HG03159 (cell line): ENCODE data around the gene ADAM19.

Experiments used
- ATAC-seq: cut with Tn5 transposase; IDR thresholded peaks from one replicate; pipeline ENCODE4 v1.9.1; 2021; ENCODE audit warnings: mild to moderate bottlenecking, moderate library complexity; ENCODE audit not compliant: unreplicated experiment

The ADAM19 gene

GRCh38 chr5:157575381-157576020 lies at the start of gene ADAM19:
Gene ADAM19 (minus strand): TSS chr5:157575775. CDS start chr5:157575696, 79 bp downstream.
- ATAC-seq, result peak; percentile 36

- no peak for ATAC-seq
Observed at GRCh38 chr5:157624144-157624543, 48.6 kb upstream of the ADAM19 start.

- no peak for ATAC-seq
Observed at GRCh38 chr5:157620776-157621175, 45.2 kb upstream of the ADAM19 start.

GRCh38 chr5:157618191-157618765 lies 42.7 kb upstream of the ADAM19 start:
- no peak for ATAC-seq

GRCh38 chr5:157616785-157617184 lies 41.2 kb upstream of the ADAM19 start:
- no peak for ATAC-seq

- no peak for ATAC-seq
Observed at GRCh38 chr5:157613385-157614245, 38.0 kb upstream of the ADAM19 start.

GRCh38 chr5:157612581-157612980 lies 37.0 kb upstream of the ADAM19 start:
- ATAC-seq, result no peak

- peak; percentile 60 for ATAC-seq
Observed at GRCh38 chr5:157611571-157612476, 36.2 kb upstream of the ADAM19 start.

GRCh38 chr5:157610990-157611389 lies 35.4 kb upstream of the ADAM19 start:
- ATAC-seq, result no peak

- ATAC-seq, result no peak
Observed at GRCh38 chr5:157608972-157609565, 33.5 kb upstream of the ADAM19 start.

GRCh38 chr5:157607371-157608161 lies 32.0 kb upstream of the ADAM19 start:
- ATAC-seq, result no peak

- ATAC-seq, result no peak
Observed at GRCh38 chr5:157606046-157606445, 30.5 kb upstream of the ADAM19 start.

GRCh38 chr5:157603333-157604190 lies 28.0 kb upstream of the ADAM19 start:
- no peak for ATAC-seq

GRCh38 chr5:157602505-157602904 lies 26.9 kb upstream of the ADAM19 start:
- peak; percentile 51 for ATAC-seq

GRCh38 chr5:157600252-157600651 lies 24.7 kb upstream of the ADAM19 start:
- no peak for ATAC-seq

- no peak for ATAC-seq
Observed at GRCh38 chr5:157599565-157599964, 24.0 kb upstream of the ADAM19 start.

GRCh38 chr5:157598350-157598936 lies 22.9 kb upstream of the ADAM19 start:
- ATAC-seq, result peak; percentile 40

- ATAC-seq, result no peak
Observed at GRCh38 chr5:157597277-157597676, 21.7 kb upstream of the ADAM19 start.
